HL-60 (cell line): ENCODE measurements around the gene GAB2.
A peak's percentile ranks its signal among the peaks of the same experiment; 100 is the strongest.

Source experiments
- DNase-seq, 2 experiments: peaks; one replicate each; pipeline ENCODE4 v3.0.0-alpha.2; 2010 to 2020; ENCODE audit warnings: low read depth in 1 of 2, low spot score in 1 of 2
- H3K27ac ChIP-seq: fragments of 250-450 bp; sonication (Bioruptor Pico); replicated peaks from 2 replicates; pipeline ENCODE4 v1.5.1; 2020; ENCODE audit warnings: mild to moderate bottlenecking, moderate library complexity
- H3K27me3 ChIP-seq: fragments of 250-450 bp; sonication (Bioruptor Pico); 2 replicates; pipeline ENCODE4 v1.5.1; 2021; ENCODE audit warnings: mild to moderate bottlenecking, moderate library complexity; ENCODE audit not compliant: insufficient read depth, poor library complexity, severe bottlenecking
- H3K4me3 ChIP-seq: replicated peaks from 2 replicates; pipeline ENCODE4 v1.5.1; 2011; ENCODE audit warnings: mild to moderate bottlenecking, control low read depth, low read length; ENCODE audit not compliant: insufficient read depth
- CTCF ChIP-seq: IDR thresholded peaks from one replicate; pipeline ENCODE4 v1.5.1; 2011; ENCODE audit warnings: low read length, control low read depth, inconsistent platforms; ENCODE audit not compliant: insufficient read depth
- GABPA ChIP-seq: IDR thresholded peaks from 2 replicates; pipeline ENCODE4 v1.6.1; 2012; ENCODE audit warnings: low read depth
- POLR2AphosphoS5 ChIP-seq: IDR thresholded peaks from 2 replicates; pipeline ENCODE4 v1.6.1; 2012; ENCODE audit warnings: low read depth
- REST ChIP-seq: IDR thresholded peaks from 2 replicates; pipeline ENCODE4 v1.6.1; 2012; ENCODE audit warnings: low read depth; ENCODE audit not compliant: insufficient replicate concordance
- SPI1 ChIP-seq: IDR thresholded peaks from 2 replicates; pipeline ENCODE4 v1.6.1; 2012; ENCODE audit warnings: low read depth, mild to moderate bottlenecking, borderline replicate concordance

The GAB2 gene

GRCh38 chr11:78349114-78349513 is 68.5 kb downstream of the GAB2 start:
- no peak for DNase-seq
- no peak for TF ChIP-seq CTCF
- 0 out of 2 replicates have a peak, but pooled peaks have one; percentile 16 for TF ChIP-seq SPI1
- no peaks in the 10 kb centered on the region for H3K27me3 ChIP-seq
- H3K4me3 ChIP-seq, result no peak overlapping the region
- H3K27ac ChIP-seq, result peak overlapping the region; percentile 89

GRCh38 chr11:78347956-78348355 is 69.7 kb downstream of the GAB2 start:
- no peak for DNase-seq
- Histone ChIP-seq H3K4me3 (no peak overlapping the region), H3K27me3 (no peaks in the 10 kb centered on the region), H3K27ac (no peak overlapping the region)
- no peak for TF ChIP-seq REST
- TF ChIP-seq CTCF, result no peak
- no peak; the same call in 1 of the 2 replicates for TF ChIP-seq SPI1
- TF ChIP-seq GABPA, result no peak
- TF ChIP-seq POLR2AphosphoS5, result no peak

- TF ChIP-seq GABPA (no peak), CTCF (no peak), SPI1 (no peak), POLR2AphosphoS5 (no peak), REST (no peak)
- Histone ChIP-seq H3K4me3 (no peak overlapping the region), H3K27me3 (no peaks in the 10 kb centered on the region), H3K27ac (no peak overlapping the region)
- no peak for DNase-seq
These were observed 70.8 kb downstream of the GAB2 start for GRCh38 chr11:78346799-78347198.

GRCh38 chr11:78345450-78345849 is 72.2 kb downstream of the GAB2 start:
- no peak for TF ChIP-seq GABPA
- no peak for TF ChIP-seq SPI1
- TF ChIP-seq REST, result no peak
- TF ChIP-seq CTCF, result no peak
- TF ChIP-seq POLR2AphosphoS5, result no peak
- H3K4me3 ChIP-seq, result no peak overlapping the region
- no peak overlapping the region for H3K27ac ChIP-seq
- no peaks in the 10 kb centered on the region for H3K27me3 ChIP-seq
- DNase-seq, result no peak
